Neural progenitor cell (in vitro differentiated cells): ENCODE measurements around the gene HOXD13. TPM values are rescaled to one million over a fixed set of nuclear protein-coding genes. Genes with fewer than 3 reads are reported as not detected.

ENCODE experiments used
- DNase-seq: peaks from one replicate; pipeline ENCODE4 v3.0.0-alpha.2; 2016; ENCODE audit warnings: low spot score
- H2AFZ ChIP-seq: fragments of 200-600 bp; sonication (generic); replicated peaks from 2 replicates; pipeline ENCODE4 v1.6.1; 2016; ENCODE audit warnings: antibody characterized with exemption
- H3F3A ChIP-seq: fragments of 200-600 bp; sonication (generic); 2 replicates; pipeline ENCODE4 v1.6.1; 2016; ENCODE audit warnings: antibody characterized with exemption, low read depth
- H3K27ac ChIP-seq: fragments of 200-600 bp; sonication (generic); 2 replicates; pipeline ENCODE4 v1.5.1; 2016; ENCODE audit warnings: mild to moderate bottlenecking
- H3K27me3 ChIP-seq: fragments of 200-600 bp; sonication (generic); 2 replicates; pipeline ENCODE4 v1.6.1; 2016; ENCODE audit warnings: mild to moderate bottlenecking, moderate library complexity
- H3K36me3 ChIP-seq: fragments of 200-600 bp; sonication (generic); 2 replicates; pipeline ENCODE4 v1.5.1; 2016
- H3K4me1 ChIP-seq: fragments of 200-600 bp; sonication (generic); 2 replicates; pipeline ENCODE4 v1.6.1; 2016; ENCODE audit warnings: mixed run types
- H3K4me2 ChIP-seq: fragments of 200-600 bp; sonication (generic); 2 replicates; pipeline ENCODE4 v1.6.1; 2016
- H3K4me3 ChIP-seq: fragments of 200-600 bp; sonication (generic); 2 replicates; pipeline ENCODE4 v1.5.1; 2016
- H3K79me2 ChIP-seq: fragments of 200-600 bp; sonication (generic); 2 replicates; pipeline ENCODE4 v1.6.1; 2016; ENCODE audit warnings: low read depth
- H3K9ac ChIP-seq: fragments of 200-600 bp; sonication (generic); 2 replicates; pipeline ENCODE4 v1.6.1; 2016
- H3K9me3 ChIP-seq: fragments of 200-600 bp; sonication (generic); 2 replicates; pipeline ENCODE4 v1.5.1; 2016; ENCODE audit warnings: low read depth
- H4K20me1 ChIP-seq: fragments of 200-600 bp; sonication (generic); 2 replicates; pipeline ENCODE4 v1.6.1; 2016; ENCODE audit warnings: low read depth
- H3K27ac Mint-ChIP-seq: 3 replicates; pipeline ENCODE4 v1.8.0; 2021; ENCODE audit warnings: mixed read lengths
- H3K27me3 Mint-ChIP-seq: 2 replicates; pipeline ENCODE4 v1.8.0; 2022; ENCODE audit warnings: low read depth, mild to moderate bottlenecking, inconsistent platforms, moderate library complexity, mixed read lengths; ENCODE audit not compliant: insufficient read depth
- H3K36me3 Mint-ChIP-seq: 3 replicates; pipeline ENCODE4 v1.8.0; 2021; ENCODE audit warnings: mixed read lengths
- H3K4me1 Mint-ChIP-seq: 3 replicates; pipeline ENCODE4 v1.8.0; 2021; ENCODE audit warnings: mixed read lengths
- H3K4me3 Mint-ChIP-seq: 3 replicates; pipeline ENCODE4 v1.8.0; 2021; ENCODE audit warnings: mild to moderate bottlenecking, moderate library complexity, mixed read lengths
- H3K9me3 Mint-ChIP-seq: 3 replicates; pipeline ENCODE4 v1.8.0; 2020; ENCODE audit warnings: mixed read lengths
- CTCF ChIP-seq: fragments of 200-600 bp; sonication (generic); IDR thresholded peaks from 2 replicates; pipeline ENCODE4 v1.5.1; 2017; ENCODE audit warnings: antibody characterized with exemption, mild to moderate bottlenecking
- EZH2 ChIP-seq: fragments of 200-600 bp; sonication (generic); IDR thresholded peaks from 2 replicates; pipeline ENCODE4 v1.6.1; 2017; ENCODE audit warnings: antibody characterized with exemption, mild to moderate bottlenecking, moderate library complexity
- EZH2phosphoT487 ChIP-seq: fragments of 200-600 bp; sonication (generic); IDR thresholded peaks from 2 replicates; pipeline ENCODE4 v1.6.1; 2017; ENCODE audit warnings: antibody characterized with exemption
- total RNA-seq: library from RNA; depleted of rRNA; stranded (reverse); fragments of >200 nt; gene quantifications from 2 replicates; pipeline ENCODE4 v1.2.3, GENCODE V29; 2015; ENCODE audit warnings: low replicate concordance

The HOXD13 gene
- total RNA-seq, 1 donor from 2014 or later = not detected

DNA sequence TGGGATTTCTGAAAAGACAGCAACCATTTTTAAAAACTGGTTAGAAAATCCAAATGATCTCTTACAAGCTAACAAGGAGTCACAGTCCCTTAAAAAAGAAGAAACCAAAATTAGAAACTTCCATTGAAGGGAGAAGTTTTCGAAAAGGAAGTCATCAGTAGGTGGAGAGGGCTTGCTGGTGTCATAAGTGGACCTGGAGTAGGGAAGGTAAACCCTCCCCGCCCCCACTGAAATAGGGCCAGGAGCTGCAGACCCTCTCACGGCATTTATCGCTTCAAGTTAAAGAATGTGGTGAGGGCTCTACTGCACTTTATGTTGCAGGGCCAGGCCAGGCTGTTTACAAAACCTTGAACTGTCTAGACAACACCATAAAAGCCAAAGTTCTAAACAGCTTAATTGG is 17.4 kb downstream of the HOXD13 start:
- Histone ChIP-seq H3K9ac (no peak overlapping the region), H3K36me3 (no peaks in the 10 kb centered on the region), H3K79me2 (no peaks in the 10 kb centered on the region), H4K20me1 (peaks cover 96% of the 10 kb centered on the region), H3K9me3 (no peaks in the 10 kb centered on the region), H2AFZ (no peak overlapping the region), H3K4me2 (no peak overlapping the region), H3K27ac (no peak overlapping the region), H3F3A (no peaks in the 10 kb centered on the region), H3K27me3 (peaks cover 100% of the 10 kb centered on the region), H3K4me1 (no peaks in the 10 kb centered on the region), H3K4me3 (no peak overlapping the region)
- Mint-ChIP-seq H3K4me3 (no peak overlapping the region), H3K9me3 (peaks cover 10% of the 10 kb centered on the region), H3K27me3 (peaks cover 85% of the 10 kb centered on the region), H3K4me1 (peaks cover 12% of the 10 kb centered on the region), H3K27ac (no peak overlapping the region), H3K36me3 (no peaks in the 10 kb centered on the region)
- DNase-seq = no peak
- TF ChIP-seq EZH2phosphoT487 (no peak), EZH2 (no peak), CTCF (no peak)

GRCh38 chr2:176110415-176111308 is 18.1 kb downstream of the HOXD13 start:
- Mint-ChIP-seq H3K27ac (no peak overlapping the region), H3K4me3 (no peak overlapping the region), H3K27me3 (peaks cover 85% of the 10 kb centered on the region), H3K4me1 (peaks cover 11% of the 10 kb centered on the region), H3K9me3 (peaks cover 10% of the 10 kb centered on the region), H3K36me3 (no peaks in the 10 kb centered on the region)
- Histone ChIP-seq H3K27me3 (peaks cover 100% of the 10 kb centered on the region), H2AFZ (no peak overlapping the region), H3K9me3 (no peaks in the 10 kb centered on the region), H3K79me2 (no peaks in the 10 kb centered on the region), H3K4me2 (no peak overlapping the region), H4K20me1 (peaks cover 96% of the 10 kb centered on the region), H3K4me3 (no peak overlapping the region), H3K9ac (no peak overlapping the region), H3K27ac (no peak overlapping the region), H3K4me1 (no peaks in the 10 kb centered on the region), H3K36me3 (no peaks in the 10 kb centered on the region), H3F3A (no peaks in the 10 kb centered on the region)
- DNase-seq = no peak
- TF ChIP-seq EZH2 (no peak), CTCF (no peak), EZH2phosphoT487 (no peak)

GRCh38 chr2:176111309-176111663 is 18.8 kb downstream of the HOXD13 start:
- no peak overlapping the region for H3K9ac ChIP-seq

More at GRCh38 chr2:176111309-176111663, 18.8 kb downstream of the HOXD13 start:
- H3K79me2 ChIP-seq = no peaks in the 10 kb centered on the region
- TF ChIP-seq EZH2phosphoT487 (peak; percentile 87), CTCF (peak; percentile 86), EZH2 (peak; percentile 89)
- no peaks in the 10 kb centered on the region for H3F3A ChIP-seq
- no peaks in the 10 kb centered on the region for H3K4me1 ChIP-seq
- no peak overlapping the region for H3K4me3 ChIP-seq
- H3K36me3 ChIP-seq = no peaks in the 10 kb centered on the region
- Mint-ChIP-seq H3K36me3 (no peaks in the 10 kb centered on the region), H3K27ac (no peak overlapping the region), H3K4me3 (no peak overlapping the region), H3K27me3 (peaks cover 85% of the 10 kb centered on the region), H3K4me1 (peaks cover 9% of the 10 kb centered on the region), H3K9me3 (peaks cover 11% of the 10 kb centered on the region)
- H3K4me2 ChIP-seq = no peak overlapping the region
- H3K27me3 ChIP-seq = peaks cover 100% of the 10 kb centered on the region
- peaks cover 96% of the 10 kb centered on the region for H4K20me1 ChIP-seq
- peak; percentile 88 for DNase-seq
- H2AFZ ChIP-seq = no peak overlapping the region
- no peak overlapping the region for H3K27ac ChIP-seq
- H3K9me3 ChIP-seq = no peaks in the 10 kb centered on the region
